Upper lobe of left lung (tissue), 4 donors: ENCODE data around the gene ZBTB47.

ENCODE experiments used
- CTCF ChIP-seq, 6 experiments: fragments of 450-650 bp in 4 of 6; fragments of 200-600 bp in 2 of 6; sonication (generic) in 2 of 6; IDR thresholded peaks; one replicate each; pipeline ENCODE4 v1.5.1; 2016 to 2019; ENCODE audit warnings: antibody characterized with exemption in 6 of 6
- POLR2A ChIP-seq, 4 donors: fragments of 450-650 bp; IDR thresholded peaks; one replicate each; pipeline ENCODE4 v1.5.1; 2016 to 2017; ENCODE audit warnings: antibody characterized with exemption in 4 of 4, mild to moderate bottlenecking in 2 of 4
- POLR2AphosphoS5 ChIP-seq, 2 donors: sonication (generic); formaldehyde crosslinking; IDR thresholded peaks; one replicate each; pipeline ENCODE4 v1.5.1; 2017; ENCODE audit warnings: antibody characterized with exemption in 2 of 2

- TF ChIP-seq CTCF (IDR thresholded peaks at IDR 0.05): no peak
- no peak for TF ChIP-seq POLR2A (IDR thresholded peaks at IDR 0.05)
- no peak for TF ChIP-seq POLR2AphosphoS5 (IDR thresholded peaks at IDR 0.05)
Observed at GRCh38 chr3:42640771-42641370, 12.6 kb upstream of the ZBTB47 start.
